H1 (cell line): Measurements from ENCODE around the gene LHX8. TPM values are rescaled to one million over a fixed set of nuclear protein-coding genes. Genes with fewer than 3 reads are reported as not detected.

Experiments used
- BACH1 ChIP-seq: IDR thresholded peaks from 2 replicates; pipeline ENCODE4 v1.6.1; 2012; ENCODE audit warnings: low read length, improper control_type of control experiment
- CBX5 ChIP-seq: fragments of 300-800, 300-1000 bp; sonication (generic); IDR thresholded peaks from 2 replicates; pipeline ENCODE4 v1.7.1; 2016; ENCODE audit warnings: antibody characterized with exemption, low read length, low read depth
- CHD2 ChIP-seq: IDR thresholded peaks from 2 replicates; pipeline ENCODE4 v1.6.1; 2012; ENCODE audit warnings: low read length, improper control_type of control experiment
- JUN ChIP-seq: IDR thresholded peaks from 2 replicates; pipeline ENCODE4 v1.6.1; 2011; ENCODE audit warnings: low read depth, mild to moderate bottlenecking, improper control_type of control experiment, low read length
- SIRT6 ChIP-seq: IDR thresholded peaks from one replicate; pipeline ENCODE4 v1.7.1; 2012; ENCODE audit warnings: low read length, inconsistent platforms
- TAF7 ChIP-seq: optimal IDR thresholded peaks from 2 replicates; pipeline ENCODE3; 2011; ENCODE audit warnings: low read depth, mild to moderate bottlenecking, inconsistent platforms, low read length, moderate library complexity, borderline replicate concordance
- YY1 ChIP-seq: IDR thresholded peaks from 2 replicates; pipeline ENCODE4 v1.6.1; 2011; ENCODE audit warnings: low read depth, mild to moderate bottlenecking, low read length
- polyA plus RNA-seq, 7 experiments: library from polyadenylated mRNA; depleted of rRNA in 3 of 7; stranded (reverse) in 5 of 7; unstranded in 2 of 7; fragments of >200 nt in 5 of 7; fragments of 200-250 nt in 2 of 7; gene quantifications; 1 replicate in 5 of 7; 2 replicates in 1 of 7; 4 replicates in 1 of 7; pipeline versions ENCODE4 v1.2.1 to v1.2.3, GENCODE V29; 2011 to 2013; ENCODE audit warnings: missing spikeins in 2 of 7, mixed read lengths in 2 of 7
- total RNA-seq: library from RNA; stranded (reverse); fragmentation: NEBNext Ultra II Directional; extraction: Animal tissue kit (Norgen Biotek cat#: 25700); gene quantifications from 2 replicates; pipeline ENCODE4 v1.2.1, GENCODE V29; 2021

LHX8 gene
- total and polyA plus RNA-seq, 2 of the 8 experiments (the other 6 are each of a cell fraction or from before 2014, with no cell fraction given): 0.50 to 1.2 TPM

GRCh38 chr1:75123756-75124155, 10.4 kb upstream of the LHX8 start (continued):
- TF ChIP-seq JUN (no peak), SIRT6 (no peak), CBX5 (no peak), TAF7 (no peak), BACH1 (no peak), YY1 (no peak), CHD2 (no peak)
